Measurements from ENCODE around the gene ZNF681.
A peak's percentile ranks its signal among the peaks of the same experiment; 100 is the strongest.
"Not testable (repeated sequence)": the region's sequence is repeated elsewhere in the genome, so short reads cannot be mapped to it uniquely, and the experiment has no call there.

Gene ZNF681

GRCh38 chr19:23783636-23784035, 24.9 kb upstream of the ZNF681 start:
- Mint-ChIP-seq H3K36me3 (peaks cover 5% of the 10 kb centered on the region), H3K4me3 (no peak overlapping the region), H3K27ac (no peak overlapping the region), H3K9me3 (no peaks in the 10 kb centered on the region), H3K4me1 (no peaks in the 10 kb centered on the region)
- ATAC-seq (no peak), DNase-seq (ENCODE audit: low spot score in 2 of 2) (peak in 1 of 2 donors; percentile 28)

- Mint-ChIP-seq H3K4me3 (no peak overlapping the region), H3K9me3 (no peaks in the 10 kb centered on the region), H3K27ac (no peak overlapping the region), H3K4me1 (peaks cover 12% of the 10 kb centered on the region), H3K36me3 (peaks cover 12% of the 10 kb centered on the region)
- ATAC-seq (no peak), DNase-seq (ENCODE audit: low spot score in 2 of 2) (peak in 1 of 2 donors; percentile 38)
Measured at GRCh38 chr19:23779645-23780044, 21.0 kb upstream of the ZNF681 start.

GRCh38 chr19:23778566-23778965, 19.9 kb upstream of the ZNF681 start:
- Mint-ChIP-seq H3K4me3 (no peak overlapping the region), H3K27ac (peak overlapping the region; percentile 74), H3K9me3 (no peaks in the 10 kb centered on the region), H3K36me3 (peaks cover 12% of the 10 kb centered on the region), H3K4me1 (peaks cover 12% of the 10 kb centered on the region)
- DNase-seq (ENCODE audit: low spot score in 2 of 2): peak in 1 of 2 donors; percentile 26
- no peak for ATAC-seq

- H3K4me1 Mint-ChIP-seq: peaks cover 12% of the 10 kb centered on the region
- H3K36me3 Mint-ChIP-seq: peaks cover 12% of the 10 kb centered on the region
- DNase-seq (ENCODE audit: low spot score in 2 of 2); H3K4me3 Mint-ChIP-seq; H3K9me3 Mint-ChIP-seq; ATAC-seq: not testable (repeated sequence)
- peak overlapping the region; percentile 74 for H3K27ac Mint-ChIP-seq
Measured at GRCh38 chr19:23778036-23778435, 19.3 kb upstream of the ZNF681 start.

GRCh38 chr19:23777216-23777615, 18.5 kb upstream of the ZNF681 start:
- H3K36me3 Mint-ChIP-seq: peaks cover 12% of the 10 kb centered on the region
- peak; percentile 77 for ATAC-seq
- H3K27ac Mint-ChIP-seq: no peak overlapping the region
- H3K4me1 Mint-ChIP-seq: peaks cover 17% of the 10 kb centered on the region
- DNase-seq (ENCODE audit: low spot score in 2 of 2): no peak
- no peaks in the 10 kb centered on the region for H3K9me3 Mint-ChIP-seq
- no peak overlapping the region for H3K4me3 Mint-ChIP-seq

GRCh38 chr19:23776507-23777205, 18.0 kb upstream of the ZNF681 start:
- Mint-ChIP-seq H3K9me3 (no peaks in the 10 kb centered on the region), H3K36me3 (peaks cover 12% of the 10 kb centered on the region), H3K4me3 (no peak overlapping the region), H3K4me1 (peaks cover 23% of the 10 kb centered on the region), H3K27ac (no peak overlapping the region)
- DNase-seq (ENCODE audit: low spot score in 2 of 2) (peak in 1 of 2 donors; percentile 37), ATAC-seq (no peak)

- H3K27ac Mint-ChIP-seq: no peak overlapping the region
- peaks cover 12% of the 10 kb centered on the region for H3K36me3 Mint-ChIP-seq
- ATAC-seq (no peak), DNase-seq (ENCODE audit: low spot score in 2 of 2) (peak in 1 of 2 donors; percentile 30)
- no peak overlapping the region for H3K4me3 Mint-ChIP-seq
- H3K9me3 Mint-ChIP-seq: no peaks in the 10 kb centered on the region
- peaks cover 37% of the 10 kb centered on the region for H3K4me1 Mint-ChIP-seq
Measured at GRCh38 chr19:23774524-23774971, 15.9 kb upstream of the ZNF681 start.

GRCh38 chr19:23774106-23774505, 15.4 kb upstream of the ZNF681 start:
- H3K36me3 Mint-ChIP-seq: peaks cover 12% of the 10 kb centered on the region
- H3K4me1 Mint-ChIP-seq: peaks cover 37% of the 10 kb centered on the region
- H3K4me3 Mint-ChIP-seq: no peak overlapping the region
- ATAC-seq (no peak), DNase-seq (ENCODE audit: low spot score in 2 of 2) (peak in 1 of 2 donors; percentile 22)
- H3K9me3 Mint-ChIP-seq: no peaks in the 10 kb centered on the region
- no peak overlapping the region for H3K27ac Mint-ChIP-seq

GRCh38 chr19:23772675-23773063, 14.0 kb upstream of the ZNF681 start:
- no peak overlapping the region for H3K4me3 Mint-ChIP-seq
- ATAC-seq: no peak
- H3K9me3 Mint-ChIP-seq: no peaks in the 10 kb centered on the region
- H3K4me1 Mint-ChIP-seq: peaks cover 35% of the 10 kb centered on the region
- H3K27ac Mint-ChIP-seq: peak overlapping the region; percentile 71
- peak in 1 of 2 donors; percentile 45 for DNase-seq (ENCODE audit: low spot score in 2 of 2)
- no peaks in the 10 kb centered on the region for H3K36me3 Mint-ChIP-seq

- DNase-seq (ENCODE audit: low spot score in 2 of 2) (no peak), ATAC-seq (peak; percentile 52)
- Mint-ChIP-seq H3K27ac (peak overlapping the region; percentile 71), H3K4me1 (peaks cover 29% of the 10 kb centered on the region), H3K9me3 (no peaks in the 10 kb centered on the region), H3K4me3 (no peak overlapping the region), H3K36me3 (no peaks in the 10 kb centered on the region)
Measured at GRCh38 chr19:23771761-23772674, 13.3 kb upstream of the ZNF681 start.

GRCh38 chr19:23771316-23771715, 12.6 kb upstream of the ZNF681 start:
- no peaks in the 10 kb centered on the region for H3K36me3 Mint-ChIP-seq

GRCh38 chr19:23770672-23771250, 12.1 kb upstream of the ZNF681 start:
- no peaks in the 10 kb centered on the region for H3K9me3 Mint-ChIP-seq
- H3K36me3 Mint-ChIP-seq: no peaks in the 10 kb centered on the region
- peak; percentile 53 for ATAC-seq
- H3K27ac Mint-ChIP-seq: peak overlapping the region; percentile 19
- H3K4me3 Mint-ChIP-seq: no peak overlapping the region
- peaks cover 25% of the 10 kb centered on the region for H3K4me1 Mint-ChIP-seq
- DNase-seq (ENCODE audit: low spot score in 2 of 2): no peak

More at GRCh38 chr19:23771316-23771715, 12.6 kb upstream of the ZNF681 start:
- Mint-ChIP-seq H3K4me1 (peaks cover 25% of the 10 kb centered on the region), H3K9me3 (no peaks in the 10 kb centered on the region), H3K4me3 (no peak overlapping the region), H3K27ac (peak overlapping the region; percentile 71)
- DNase-seq (ENCODE audit: low spot score in 2 of 2) (no peak), ATAC-seq (peak; percentile 84)

- ATAC-seq: no peak
- Mint-ChIP-seq H3K9me3 (no peaks in the 10 kb centered on the region), H3K4me3 (no peak overlapping the region), H3K4me1 (peaks cover 31% of the 10 kb centered on the region), H3K27ac (peak overlapping the region; percentile 19), H3K36me3 (no peaks in the 10 kb centered on the region)
- DNase-seq (ENCODE audit: low spot score in 2 of 2): no peak
Measured at GRCh38 chr19:23769691-23770468, 11.2 kb upstream of the ZNF681 start.

- H3K9me3 Mint-ChIP-seq: no peaks in the 10 kb centered on the region
- no peak for ATAC-seq
- DNase-seq (ENCODE audit: low spot score in 2 of 2): no peak
- no peaks in the 10 kb centered on the region for H3K36me3 Mint-ChIP-seq
- H3K4me1 Mint-ChIP-seq: peaks cover 34% of the 10 kb centered on the region
- H3K4me3 Mint-ChIP-seq: no peak overlapping the region
- no peak overlapping the region for H3K27ac Mint-ChIP-seq
Measured at GRCh38 chr19:23766951-23767350, 8.3 kb upstream of the ZNF681 start.

- no peak for ATAC-seq
- H3K4me1 Mint-ChIP-seq: peaks cover 23% of the 10 kb centered on the region
- no peaks in the 10 kb centered on the region for H3K9me3 Mint-ChIP-seq
- peak overlapping the region; percentile 86 for H3K4me3 Mint-ChIP-seq
- H3K27ac Mint-ChIP-seq: no peak overlapping the region
- no peaks in the 10 kb centered on the region for H3K36me3 Mint-ChIP-seq
- DNase-seq (ENCODE audit: low spot score in 2 of 2): no peak
Measured at GRCh38 chr19:23764781-23765180, 6.1 kb upstream of the ZNF681 start.
